Naive thymus-derived CD4-positive, alpha-beta T cell (primary cell): ENCODE results near the gene ACAN. TPM values are rescaled to one million over a fixed set of nuclear protein-coding genes. Genes with fewer than 3 reads are reported as not detected.
A peak's percentile ranks its signal among the peaks of the same experiment; 100 is the strongest.
"Not testable (repeated sequence)": the region's sequence is repeated elsewhere in the genome, so short reads cannot be mapped to it uniquely, and the experiment has no call there.

ENCODE experiments used
- ATAC-seq: fragments of 150-1000 bp; cut with Tn5 transposase; 2 replicates; pipeline ENCODE4 v1.10.0; 2021; ENCODE audit warnings: mild to moderate bottlenecking, moderate library complexity
- CTCF ChIA-PET: fragments of 350-600 bp; sonication (Branson Sonifier 250); formaldehyde crosslinking; loops from one replicate; lab custom pipeline; 2021; ENCODE audit warnings: antibody characterized with exemption; lab: Charles Lee
- POLR2A ChIA-PET: fragments of 350-600 bp; sonication (Branson Sonifier 250); formaldehyde crosslinking; loops from one replicate; lab custom pipeline; 2021; ENCODE audit warnings: antibody characterized with exemption, inconsistent platforms; lab: Charles Lee
- DNase-seq, 9 donors: peaks; one replicate each; pipeline versions ENCODE4 v3.0.0 to v3.0.0-alpha.2; 2020 to 2022; ENCODE audit warnings: mixed read lengths in 1 of 9
- H3K27ac ChIP-seq: one replicate; pipeline ENCODE4 v1.7.0; 2013; ENCODE audit warnings: mild to moderate bottlenecking, low read depth, low read length, moderate library complexity
- H3K27me3 ChIP-seq, 2 donors: one replicate each; pipeline ENCODE4 v1.7.0; 2013; ENCODE audit warnings: low read length in 2 of 2, mild to moderate bottlenecking in 2 of 2, moderate library complexity in 2 of 2; ENCODE audit not compliant: control insufficient read depth in 2 of 2, insufficient read depth in 2 of 2
- H3K36me3 ChIP-seq, 3 experiments: 1 replicate in 2 of 3; 2 replicates in 1 of 3; pipeline ENCODE4 v1.7.0; 2013; ENCODE audit warnings: low read length in 3 of 3, mild to moderate bottlenecking in 3 of 3, moderate library complexity in 1 of 3; ENCODE audit not compliant: insufficient read depth in 3 of 3, control insufficient read depth in 2 of 3
- H3K4me1 ChIP-seq, 2 donors: one replicate each; pipeline ENCODE4 v1.7.0; 2013; ENCODE audit warnings: low read length in 2 of 2, mild to moderate bottlenecking in 2 of 2, moderate library complexity in 1 of 2; ENCODE audit not compliant: control insufficient read depth in 2 of 2, insufficient read depth in 2 of 2
- H3K4me3 ChIP-seq: 2 replicates; pipeline ENCODE4 v1.7.0; 2013; ENCODE audit warnings: mild to moderate bottlenecking, low read length
- H3K9me3 ChIP-seq, 3 experiments: 1 replicate in 2 of 3; 2 replicates in 1 of 3; pipeline ENCODE4 v1.7.0; 2013; ENCODE audit warnings: low read length in 3 of 3; ENCODE audit not compliant: control insufficient read depth in 2 of 3
- H3K27ac Mint-ChIP-seq, 9 donors: one replicate each; pipeline ENCODE4 v1.8.0; 2020 to 2022; ENCODE audit warnings: mixed read lengths in 9 of 9, mild to moderate bottlenecking in 8 of 9, moderate library complexity in 5 of 9, inconsistent platforms in 2 of 9
- H3K27me3 Mint-ChIP-seq, 5 donors: one replicate each; pipeline ENCODE4 v1.8.0; 2021 to 2022; ENCODE audit warnings: mixed read lengths in 5 of 5, mild to moderate bottlenecking in 1 of 5
- H3K36me3 Mint-ChIP-seq, 5 donors: one replicate each; pipeline ENCODE4 v1.8.0; 2020 to 2022; ENCODE audit warnings: mixed read lengths in 5 of 5, mild to moderate bottlenecking in 3 of 5, inconsistent platforms in 1 of 5
- H3K4me1 Mint-ChIP-seq, 7 donors: one replicate each; pipeline ENCODE4 v1.8.0; 2020 to 2022; ENCODE audit warnings: mixed read lengths in 7 of 7, mild to moderate bottlenecking in 3 of 7, inconsistent platforms in 1 of 7
- H3K4me3 Mint-ChIP-seq, 10 donors: one replicate each; pipeline ENCODE4 v1.8.0; 2020 to 2022; ENCODE audit warnings: mild to moderate bottlenecking in 10 of 10, mixed read lengths in 10 of 10, moderate library complexity in 6 of 10, inconsistent platforms in 2 of 10
- H3K9me3 Mint-ChIP-seq, 11 donors: one replicate each; pipeline ENCODE4 v1.8.0; 2020 to 2022; ENCODE audit warnings: mixed read lengths in 11 of 11, mild to moderate bottlenecking in 4 of 11, inconsistent platforms in 1 of 11, moderate library complexity in 1 of 11
- intact Hi-C, 2 donors: fragments of 100-400 bp; cut with micrococcal nuclease; formaldehyde crosslinking; loops; one replicate each; pipeline ENCODE4 v1.15.1; 2023
- polyA plus RNA-seq, 2 donors: library from polyadenylated mRNA; unstranded; fragments of 300-500 nt; fragmentation: Illumina TruSeq; gene quantifications; one replicate each; pipeline ENCODE4 v1.2.3, GENCODE V29; 2021
- total RNA-seq, 6 experiments: library from RNA in 5 of 6; stranded (reverse) in 5 of 6; gene quantifications; 1 replicate in 5 of 6; 2 replicates in 1 of 6; pipeline ENCODE4 v1.2.3 and lab custom pipeline; 2021 to 2026

Gene ACAN
- total and polyA plus RNA-seq, 7 experiments from 2014 or later, result 0.04 TPM; not detected in 6

DNA sequence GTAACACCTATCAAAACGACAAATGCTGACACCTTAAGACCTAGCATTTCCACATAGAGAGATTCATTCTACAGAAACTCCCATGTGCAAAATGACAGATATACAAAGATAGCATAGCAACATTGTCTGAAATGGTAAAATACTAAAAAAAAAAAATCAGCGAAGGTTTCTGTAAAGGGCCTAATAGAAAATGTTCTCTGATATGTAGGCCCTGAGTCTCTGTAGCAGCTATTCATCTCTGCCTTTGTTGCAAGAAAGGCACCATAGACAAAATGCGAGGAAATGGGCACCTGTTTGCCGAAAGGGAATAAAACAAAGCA lies 110.6 kb downstream of the ACAN start:
- Mint-ChIP-seq H3K27ac (peak overlapping the region in 8 of 9 donors; percentile 83 to 96 (median 92)), H3K4me1 (peaks cover 7 to 38% (median 30%) of the 10 kb centered on the region in 7 donors), H3K36me3 (peaks cover 0 to 3% (median 0%) of the 10 kb centered on the region in 5 donors), H3K27me3 (peaks cover 0 to 8% (median 1%) of the 10 kb centered on the region in 5 donors), H3K9me3 (no peaks in the 10 kb centered on the region), H3K4me3 (peak overlapping the region; percentile 87 to 99 (median 96))
- Histone ChIP-seq H3K4me3 (peak overlapping the region; percentile 82), H3K36me3 (no peaks in the 10 kb centered on the region), H3K4me1 (peaks cover 0 to 15% of the 10 kb centered on the region in 2 donors), H3K27me3 (no peaks in the 10 kb centered on the region), H3K27ac (peak overlapping the region; percentile 73), H3K9me3 (no peaks in the 10 kb centered on the region)
- POLR2A ChIA-PET, result interaction anchor here (0.6 to 1.3 kb wide), 2 partner anchors 9 to 80 kb away, joined by 4 read pairs; no protein-coding TSS in a partner anchor
- DNase-seq, result no peak
- intact Hi-C loops, result loop anchor here (1.0 to 2.0 kb wide), 3 partner anchors 10 to 103 kb away; no protein-coding TSS in a partner anchor
- ATAC-seq, result no peak
- CTCF ChIA-PET, result interaction anchor here (2.1 kb wide), 1 partner anchor 9 kb away, joined by 6 read pairs; no protein-coding TSS in a partner anchor

- peaks cover 0 to 3% (median 0%) of the 10 kb centered on the region in 5 donors for H3K36me3 Mint-ChIP-seq
- Histone ChIP-seq H3K27ac (no peak overlapping the region), H3K4me1 (peaks cover 0 to 15% of the 10 kb centered on the region in 2 donors), H3K4me3 (no peak overlapping the region), H3K9me3 (no peaks in the 10 kb centered on the region), H3K27me3 (no peaks in the 10 kb centered on the region), H3K36me3 (no peaks in the 10 kb centered on the region)
- no peak for ATAC-seq
- H3K9me3 Mint-ChIP-seq, result no peaks in the 10 kb centered on the region
- DNase-seq, result no peak
- peaks cover 0 to 8% (median 4%) of the 10 kb centered on the region in 5 donors for H3K27me3 Mint-ChIP-seq
- H3K4me3 Mint-ChIP-seq, result no peak overlapping the region
- intact Hi-C loops, result no loop called here
- ChIA-PET CTCF (interaction anchor here (0.7 kb wide), 1 partner anchor 11 kb away, joined by 3 read pairs; no protein-coding TSS in a partner anchor), POLR2A (interaction anchor here (0.7 to 1.9 kb wide), 3 partner anchors 9 to 447 kb away, joined by 3 to 8 read pairs (median 3); no protein-coding TSS in a partner anchor)
- H3K4me1 Mint-ChIP-seq, result peaks cover 7 to 28% (median 25%) of the 10 kb centered on the region in 7 donors
- H3K27ac Mint-ChIP-seq, result no peak overlapping the region
Measured at GRCh38 chr15:88915354-88915753, 112.1 kb downstream of the ACAN start.

DNA sequence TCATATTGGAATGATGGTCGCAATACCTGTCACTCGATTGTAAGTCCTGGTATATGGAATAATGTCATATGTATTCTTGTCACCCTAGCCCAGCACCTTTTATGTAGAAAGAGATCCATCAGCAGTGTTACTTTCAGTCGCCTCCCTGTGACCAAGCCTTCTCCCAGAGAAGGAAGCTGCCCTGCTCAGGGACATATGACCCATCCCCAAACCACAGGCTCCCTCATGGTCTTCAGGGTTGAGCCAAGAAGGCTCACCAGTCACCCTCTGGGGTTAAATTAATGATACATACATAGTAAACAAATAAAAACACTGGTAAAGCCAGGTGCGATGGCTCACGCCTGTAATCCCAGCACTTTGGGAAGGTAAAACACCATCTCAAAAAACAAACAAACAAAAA lies 114.5 kb downstream of the ACAN start:
- H3K4me1 Mint-ChIP-seq, result peaks cover 3 to 25% (median 6%) of the 10 kb centered on the region in 7 donors
- peaks cover 0 to 3% (median 0%) of the 10 kb centered on the region in 5 donors for H3K36me3 Mint-ChIP-seq
- ChIA-PET CTCF (interaction anchor here (1.0 kb wide), 1 partner anchor 12 kb away, joined by 3 read pairs; no protein-coding TSS in a partner anchor), POLR2A (interaction anchor here (0.5 to 0.7 kb wide), 2 partner anchors 8 to 27 kb away, joined by 3 to 4 read pairs; no protein-coding TSS in a partner anchor)
- H3K9me3 Mint-ChIP-seq, result no peaks in the 10 kb centered on the region
- Histone ChIP-seq H3K4me1 (peaks cover 0 to 5% of the 10 kb centered on the region in 2 donors), H3K27ac (no peak overlapping the region), H3K27me3 (no peaks in the 10 kb centered on the region), H3K4me3 (no peak overlapping the region), H3K36me3 (no peaks in the 10 kb centered on the region), H3K9me3 (no peaks in the 10 kb centered on the region)
- H3K27me3 Mint-ChIP-seq, result peaks cover 0 to 11% (median 4%) of the 10 kb centered on the region in 5 donors
- no peak overlapping the region for H3K27ac Mint-ChIP-seq
- no peak for ATAC-seq
- intact Hi-C loops, result no loop called here
- no peak overlapping the region for H3K4me3 Mint-ChIP-seq
- no peak for DNase-seq

GRCh38 chr15:88918738-88919137 lies 115.5 kb downstream of the ACAN start:
- no peaks in the 10 kb centered on the region for H3K9me3 Mint-ChIP-seq
- H3K27ac Mint-ChIP-seq, result no peak overlapping the region
- no peak overlapping the region for H3K4me3 Mint-ChIP-seq
- H3K9me3 ChIP-seq, result no peaks in the 10 kb centered on the region
- intact Hi-C loops, result no loop called here
- no peak for DNase-seq
- H3K4me3 ChIP-seq, result no peak overlapping the region
- peaks cover 0 to 20% (median 1%) of the 10 kb centered on the region in 7 donors for H3K4me1 Mint-ChIP-seq
- H3K4me1 ChIP-seq, result peaks cover 0 to 4% of the 10 kb centered on the region in 2 donors
- peak; percentile 51 for ATAC-seq
- H3K36me3 ChIP-seq, result no peaks in the 10 kb centered on the region
- H3K27me3 ChIP-seq, result no peaks in the 10 kb centered on the region
- no peaks in the 10 kb centered on the region for H3K36me3 Mint-ChIP-seq
- H3K27ac ChIP-seq, result no peak overlapping the region
- peaks cover 0 to 11% (median 4%) of the 10 kb centered on the region in 5 donors for H3K27me3 Mint-ChIP-seq
- POLR2A ChIA-PET, result no interaction called here
- CTCF ChIA-PET, result no interaction called here

- no peaks in the 10 kb centered on the region for H3K4me1 ChIP-seq
- Mint-ChIP-seq H3K9me3 (no peaks in the 10 kb centered on the region), H3K4me3 (peak overlapping the region in 1 of 10 donors; percentile 55), H3K4me1 (peaks cover 0 to 20% (median 0%) of the 10 kb centered on the region in 7 donors), H3K27ac (peak overlapping the region in 1 of 9 donors; percentile 43), H3K27me3 (peaks cover 0 to 11% (median 4%) of the 10 kb centered on the region in 5 donors), H3K36me3 (no peaks in the 10 kb centered on the region)
- no peaks in the 10 kb centered on the region for H3K9me3 ChIP-seq
- no peaks in the 10 kb centered on the region for H3K36me3 ChIP-seq
- ChIA-PET CTCF (interaction anchor here (2.1 kb wide), 1 partner anchor 15 kb away, joined by 6 read pairs; no protein-coding TSS in a partner anchor), POLR2A (interaction anchor here (0.7 kb wide), 1 partner anchor 23 kb away, joined by 3 read pairs; no protein-coding TSS in a partner anchor)
- H3K27me3 ChIP-seq, result no peaks in the 10 kb centered on the region
- H3K27ac ChIP-seq, result no peak overlapping the region
- DNase-seq (no peak), ATAC-seq (no peak)
- no peak overlapping the region for H3K4me3 ChIP-seq
- intact Hi-C loops, result no loop called here
Measured at GRCh38 chr15:88920186-88920891, 117.1 kb downstream of the ACAN start.

DNA sequence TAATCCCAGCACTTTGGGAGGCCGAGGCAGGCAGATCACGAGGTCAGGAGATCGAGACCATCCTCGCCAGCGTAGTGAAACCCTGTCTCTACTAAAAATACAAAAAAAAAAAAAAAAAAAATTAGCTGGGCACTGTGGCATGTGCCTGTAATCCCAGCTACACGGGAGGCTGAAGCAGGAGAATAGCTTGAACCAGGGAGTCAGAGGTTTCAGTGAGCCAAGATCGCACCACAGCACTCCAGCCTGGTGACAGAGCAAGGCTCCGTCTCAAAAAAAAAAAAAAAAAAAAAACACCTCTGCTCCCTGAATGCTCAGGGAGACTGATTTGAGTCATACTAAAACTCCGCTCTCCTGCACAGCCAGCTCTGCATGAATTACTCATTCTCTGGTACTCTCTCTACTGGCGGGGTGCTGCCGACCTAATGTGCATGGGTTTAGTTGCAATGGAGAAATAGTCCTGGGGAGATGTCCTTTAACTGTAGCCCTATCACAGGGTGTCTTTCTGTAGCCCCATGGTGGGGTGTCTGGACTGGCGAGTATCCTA lies 117.7 kb downstream of the ACAN start:
- H3K4me1 ChIP-seq, H3K4me3 ChIP-seq, H3K9me3 ChIP-seq, H3K27ac ChIP-seq, intact Hi-C loops, H3K27ac Mint-ChIP-seq, H3K36me3 Mint-ChIP-seq, ATAC-seq, H3K36me3 ChIP-seq, DNase-seq, H3K9me3 Mint-ChIP-seq, H3K27me3 ChIP-seq: not testable (repeated sequence)
- ChIA-PET CTCF (interaction anchor here (2.1 kb wide), 1 partner anchor 16 kb away, joined by 6 read pairs; no protein-coding TSS in a partner anchor), POLR2A (interaction anchor here (0.7 kb wide), 1 partner anchor 24 kb away, joined by 3 read pairs; no protein-coding TSS in a partner anchor)
- H3K27me3 Mint-ChIP-seq, result peaks cover 0 to 11% (median 4%) of the 10 kb centered on the region in 5 donors
- peaks cover 0 to 20% (median 0%) of the 10 kb centered on the region in 7 donors for H3K4me1 Mint-ChIP-seq
- H3K4me3 Mint-ChIP-seq, result peak overlapping the region in 1 of 10 donors; percentile 55
